Activated CD4-positive, CD25-positive, alpha-beta regulatory T cell treated with anti-CD3 and anti-CD28 coated beads, Interleukin-2, amount 50 U/mL, for 24 hours (primary cell): ENCODE measurements around the gene ID3.

Experiments used
- ATAC-seq, 2 donors: fragments of 150-1000 bp; cut with Tn5 transposase; one replicate each; pipeline ENCODE4 v1.10.0; 2021; ENCODE audit warnings: mild to moderate bottlenecking in 1 of 2, moderate library complexity in 1 of 2

The ID3 gene

GRCh38 chr1:23525558-23526250 lies 33.6 kb downstream of the ID3 start:
- peak in 1 of 2 donors; percentile 19 for ATAC-seq

- no peak for ATAC-seq
Observed at GRCh38 chr1:23524716-23525401, 34.4 kb downstream of the ID3 start.

GRCh38 chr1:23524163-23524562 lies 35.1 kb downstream of the ID3 start:
- no peak for ATAC-seq

GRCh38 chr1:23522244-23522982 lies 36.9 kb downstream of the ID3 start:
- peak in 1 of 2 donors; percentile 55 for ATAC-seq

GRCh38 chr1:23521588-23521987 lies 37.7 kb downstream of the ID3 start:
- ATAC-seq = no peak

- ATAC-seq = no peak
Observed at GRCh38 chr1:23517581-23517980, 41.7 kb downstream of the ID3 start.

- ATAC-seq = no peak
Observed at GRCh38 chr1:23515905-23516304, 43.4 kb downstream of the ID3 start.

GRCh38 chr1:23514111-23514679 lies 45.1 kb downstream of the ID3 start:
- no peak for ATAC-seq

- no peak for ATAC-seq
Observed at GRCh38 chr1:23509896-23510295, 49.4 kb downstream of the ID3 start.
